Measurements from ENCODE around the gene KCNK5.

DNA sequence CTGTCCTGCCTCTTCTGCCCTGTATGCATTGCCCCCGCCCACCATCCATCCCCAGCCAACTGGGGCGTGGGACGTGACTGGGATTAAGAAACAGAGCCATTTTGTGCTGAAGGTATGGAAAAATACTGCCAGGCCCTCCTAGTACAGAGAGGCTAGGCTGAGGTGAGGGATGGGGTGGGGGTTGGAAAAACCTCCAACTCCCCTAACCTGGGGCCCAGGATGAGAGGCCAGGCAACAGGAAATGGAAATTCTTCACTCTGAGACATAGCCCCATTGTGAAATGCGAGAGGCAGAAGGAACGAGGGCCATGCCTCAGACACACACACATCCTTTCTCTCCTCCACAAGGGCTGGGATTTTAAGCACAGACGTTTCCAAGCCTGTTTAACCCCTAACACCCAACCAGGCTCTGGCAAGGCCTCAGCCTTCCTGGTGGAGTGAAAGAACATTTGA, 19.9 kb downstream of the KCNK5 start:
- TF ChIP-seq CTCF (IDR thresholded peaks at IDR 0.05) (no peak), POLR2A (IDR thresholded peaks at IDR 0.05) (no peak)
